Kidney epithelial cell (primary cell): ENCODE data around the gene RLBP1. TPM values are rescaled to one million over a fixed set of nuclear protein-coding genes. Genes with fewer than 3 reads are reported as not detected.

ENCODE experiments used
- DNase-seq: peaks from one replicate; pipeline ENCODE4 v3.0.0-alpha.2; 2010; ENCODE audit warnings: low read depth
- H3K27me3 ChIP-seq: 2 replicates; pipeline ENCODE4 v1.6.0; 2011; ENCODE audit warnings: low read length; ENCODE audit not compliant: control insufficient read depth, insufficient read depth
- H3K36me3 ChIP-seq: 2 replicates; pipeline ENCODE4 v1.5.1; 2011; ENCODE audit warnings: low read length; ENCODE audit not compliant: control insufficient read depth, insufficient read depth
- H3K4me3 ChIP-seq: 2 replicates; pipeline ENCODE4 v1.5.1; 2011; ENCODE audit warnings: low read depth, mild to moderate bottlenecking, control low read depth, low read length
- total RNA-seq: library from RNA; depleted of rRNA; stranded (reverse); fragments of >200 nt; gene quantifications from 2 replicates; pipeline ENCODE4 v1.2.3, GENCODE V29; 2015
- TF ChIP-seq, protein P1 (sequence below): IDR thresholded peaks from 2 replicates; pipeline ENCODE4 v1.5.1; 2011; ENCODE audit warnings: mild to moderate bottlenecking, moderate library complexity, low read length, control low read depth, inconsistent platforms; ENCODE audit not compliant: insufficient read depth, poor library complexity, severe bottlenecking

RLBP1 gene
- total RNA-seq, 1 donor from 2014 or later = not detected

DNA sequence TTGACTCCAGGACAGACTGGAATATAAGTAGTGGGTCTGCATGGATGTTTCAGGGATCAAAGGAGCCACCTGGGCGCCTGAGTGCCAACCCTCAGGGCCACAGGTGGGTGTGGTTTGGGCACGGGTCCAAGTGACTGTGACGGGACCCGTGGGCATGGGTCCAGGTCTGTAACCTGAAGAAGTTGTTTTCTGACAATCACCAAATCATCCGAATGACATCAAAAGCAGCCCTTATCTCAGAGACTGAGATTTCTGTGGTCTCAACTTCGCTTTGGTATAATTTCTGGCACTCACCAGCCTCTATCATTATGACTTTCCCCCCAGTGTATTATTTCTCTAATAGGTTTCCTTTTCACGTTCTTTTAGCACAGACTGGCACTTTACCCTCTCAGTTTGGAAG, 24.4 kb downstream of the RLBP1 start:
- no peak overlapping the region for H3K4me3 ChIP-seq
- TF ChIP-seq, protein P1, sequence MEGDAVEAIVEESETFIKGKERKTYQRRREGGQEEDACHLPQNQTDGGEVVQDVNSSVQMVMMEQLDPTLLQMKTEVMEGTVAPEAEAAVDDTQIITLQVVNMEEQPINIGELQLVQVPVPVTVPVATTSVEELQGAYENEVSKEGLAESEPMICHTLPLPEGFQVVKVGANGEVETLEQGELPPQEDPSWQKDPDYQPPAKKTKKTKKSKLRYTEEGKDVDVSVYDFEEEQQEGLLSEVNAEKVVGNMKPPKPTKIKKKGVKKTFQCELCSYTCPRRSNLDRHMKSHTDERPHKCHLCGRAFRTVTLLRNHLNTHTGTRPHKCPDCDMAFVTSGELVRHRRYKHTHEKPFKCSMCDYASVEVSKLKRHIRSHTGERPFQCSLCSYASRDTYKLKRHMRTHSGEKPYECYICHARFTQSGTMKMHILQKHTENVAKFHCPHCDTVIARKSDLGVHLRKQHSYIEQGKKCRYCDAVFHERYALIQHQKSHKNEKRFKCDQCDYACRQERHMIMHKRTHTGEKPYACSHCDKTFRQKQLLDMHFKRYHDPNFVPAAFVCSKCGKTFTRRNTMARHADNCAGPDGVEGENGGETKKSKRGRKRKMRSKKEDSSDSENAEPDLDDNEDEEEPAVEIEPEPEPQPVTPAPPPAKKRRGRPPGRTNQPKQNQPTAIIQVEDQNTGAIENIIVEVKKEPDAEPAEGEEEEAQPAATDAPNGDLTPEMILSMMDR = no peak
- peaks cover 3% of the 10 kb centered on the region for H3K36me3 ChIP-seq
- no peaks in the 10 kb centered on the region for H3K27me3 ChIP-seq
- no peak for DNase-seq

DNA sequence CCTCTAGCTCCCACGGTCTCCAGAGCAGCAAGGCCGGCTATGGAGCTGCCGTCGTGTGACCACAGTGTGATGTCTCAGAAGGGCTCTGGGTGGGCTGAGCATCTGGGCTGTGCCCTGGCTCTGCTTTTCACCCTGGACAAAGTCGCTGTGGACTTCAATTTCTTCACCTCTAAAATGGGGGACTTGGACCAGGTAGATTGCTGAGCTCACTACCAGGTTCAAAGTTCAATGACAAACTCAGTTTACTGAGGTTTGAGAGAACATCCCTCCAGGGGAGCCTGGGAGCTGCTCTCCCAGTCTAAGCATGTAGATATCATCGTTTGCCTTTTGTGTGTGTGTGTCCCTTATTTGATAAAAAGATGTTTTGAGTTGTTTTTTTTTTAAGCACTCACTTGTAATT, 25.1 kb downstream of the RLBP1 start:
- Histone ChIP-seq H3K4me3 (no peak overlapping the region), H3K36me3 (peaks cover 3% of the 10 kb centered on the region), H3K27me3 (no peaks in the 10 kb centered on the region)
- TF ChIP-seq, protein P1 = no peak
- DNase-seq = no peak

DNA sequence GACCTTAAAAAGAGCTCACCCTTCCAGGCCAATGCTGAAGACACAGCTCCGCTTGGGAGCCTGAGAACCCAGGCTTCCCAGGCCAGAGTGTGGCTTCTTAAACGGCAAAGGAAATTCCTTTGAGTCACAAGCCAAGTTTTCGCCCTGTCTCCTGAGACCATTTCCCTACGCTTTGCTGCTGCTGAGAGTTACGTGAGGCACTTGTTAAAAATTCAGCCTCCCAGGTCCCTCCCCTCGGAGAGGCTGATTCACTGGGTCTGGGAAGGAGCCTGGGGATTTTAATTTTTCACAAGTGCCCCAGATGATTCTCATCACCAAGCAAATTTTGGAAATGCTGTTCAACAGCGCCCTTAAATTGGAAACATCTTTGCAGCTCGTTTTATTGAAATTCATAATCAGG, 25.5 kb downstream of the RLBP1 start:
- Histone ChIP-seq H3K36me3 (peaks cover 3% of the 10 kb centered on the region), H3K27me3 (no peaks in the 10 kb centered on the region), H3K4me3 (no peak overlapping the region)
- DNase-seq = no peak
- TF ChIP-seq, protein P1 = no peak

DNA sequence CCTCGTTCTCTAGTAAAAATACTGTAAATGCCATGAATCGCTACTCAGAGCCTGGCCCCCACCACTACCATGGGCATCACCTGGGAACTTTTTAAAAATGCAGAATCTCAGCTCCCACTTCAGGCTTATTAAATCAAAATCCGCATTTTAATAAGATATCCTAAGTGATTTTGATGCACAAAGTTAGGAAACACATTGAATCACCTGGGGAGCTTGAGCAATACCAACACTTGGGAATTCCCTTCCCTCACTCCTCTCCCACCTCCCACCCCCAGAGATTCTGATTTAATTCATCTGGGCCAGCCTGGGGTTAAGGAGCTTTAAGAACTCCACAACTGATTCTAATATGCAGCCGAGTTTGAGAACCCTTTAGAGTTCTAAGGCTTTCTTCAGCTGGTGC, 26.8 kb downstream of the RLBP1 start:
- H3K27me3 ChIP-seq = no peaks in the 10 kb centered on the region
- no peak overlapping the region for H3K4me3 ChIP-seq
- TF ChIP-seq, protein P1 = no peak
- no peak for DNase-seq
- peaks cover 3% of the 10 kb centered on the region for H3K36me3 ChIP-seq

DNA sequence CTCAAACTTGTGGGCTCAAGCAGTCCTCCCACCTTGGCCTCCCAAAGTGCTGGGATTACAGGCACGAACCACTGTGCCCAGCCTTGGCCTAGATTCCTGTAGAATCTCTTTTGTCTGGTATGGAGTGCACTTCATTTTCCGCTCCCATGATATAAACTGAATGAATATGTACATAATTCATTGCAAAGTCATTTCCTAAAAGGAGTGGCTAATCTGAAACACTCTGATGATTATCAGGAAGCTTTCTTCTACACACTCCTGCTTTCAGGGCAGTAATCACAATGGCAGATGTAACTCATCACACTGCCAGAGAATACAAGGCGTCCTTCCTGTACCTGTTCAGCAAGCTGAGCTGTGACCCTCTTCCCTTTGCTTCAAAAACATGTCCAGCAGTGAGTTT, 28.6 kb downstream of the RLBP1 start:
- TF ChIP-seq, protein P1 = no peak
- Histone ChIP-seq H3K27me3 (no peaks in the 10 kb centered on the region), H3K36me3 (peaks cover 3% of the 10 kb centered on the region)

DNA sequence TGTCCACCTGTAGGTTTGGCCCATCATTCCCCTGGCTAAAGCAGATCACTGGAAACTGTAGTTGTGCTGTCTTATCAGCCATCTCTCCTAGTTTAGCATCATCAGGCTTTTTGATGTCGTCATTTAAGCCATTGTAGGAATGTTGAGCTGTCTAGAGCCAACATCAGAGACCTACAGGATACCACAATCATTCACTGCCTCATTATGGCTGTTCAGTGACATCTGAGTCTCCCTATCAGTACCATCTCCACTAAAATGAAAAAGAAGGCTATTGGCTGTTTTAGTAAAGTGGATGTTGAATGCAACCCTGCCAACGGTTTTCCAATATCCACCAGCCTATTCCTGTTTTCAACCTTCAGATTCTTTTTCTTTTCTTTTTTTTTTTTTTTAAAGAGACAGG, 29.2 kb downstream of the RLBP1 start:
- DNase-seq = no peak
- Histone ChIP-seq H3K4me3 (no peak overlapping the region), H3K36me3 (peaks cover 3% of the 10 kb centered on the region), H3K27me3 (no peaks in the 10 kb centered on the region)
- TF ChIP-seq, protein P1 = no peak

More for the DNA sequence above, 28.6 kb downstream of the RLBP1 start:
- H3K4me3 ChIP-seq = no peak overlapping the region
- DNase-seq = no peak
